IPS-20b (cell line): Measurements from ENCODE around the gene RNF169.

Source experiments
- H3K27ac ChIP-seq: one replicate; pipeline ENCODE4 v1.5.1; 2013; ENCODE audit warnings: low read length
- H3K27me3 ChIP-seq: 2 replicates; pipeline ENCODE4 v1.6.1; 2013; ENCODE audit warnings: mild to moderate bottlenecking, low read length, inconsistent platforms; ENCODE audit not compliant: insufficient read depth
- H3K36me3 ChIP-seq: 2 replicates; pipeline ENCODE4 v1.6.1; 2013; ENCODE audit warnings: low read depth, mild to moderate bottlenecking, inconsistent platforms, low read length, moderate library complexity; ENCODE audit not compliant: insufficient read depth
- H3K4me1 ChIP-seq: 2 replicates; pipeline ENCODE4 v1.6.1; 2013; ENCODE audit warnings: mild to moderate bottlenecking, control low read depth, inconsistent platforms, low read length, moderate library complexity; ENCODE audit not compliant: insufficient read depth
- H3K4me3 ChIP-seq: 2 replicates; pipeline ENCODE4 v1.5.1; 2013; ENCODE audit warnings: mild to moderate bottlenecking, low read length, inconsistent platforms
- H3K9ac ChIP-seq: 2 replicates; pipeline ENCODE4 v1.6.1; 2013; ENCODE audit warnings: low read depth, mild to moderate bottlenecking, inconsistent platforms, low read length, moderate library complexity
- H3K9me3 ChIP-seq: 2 replicates; pipeline ENCODE4 v1.6.1; 2013; ENCODE audit warnings: mild to moderate bottlenecking, low read depth, low read length, inconsistent platforms; ENCODE audit not compliant: insufficient read depth

The RNF169 gene

DNA sequence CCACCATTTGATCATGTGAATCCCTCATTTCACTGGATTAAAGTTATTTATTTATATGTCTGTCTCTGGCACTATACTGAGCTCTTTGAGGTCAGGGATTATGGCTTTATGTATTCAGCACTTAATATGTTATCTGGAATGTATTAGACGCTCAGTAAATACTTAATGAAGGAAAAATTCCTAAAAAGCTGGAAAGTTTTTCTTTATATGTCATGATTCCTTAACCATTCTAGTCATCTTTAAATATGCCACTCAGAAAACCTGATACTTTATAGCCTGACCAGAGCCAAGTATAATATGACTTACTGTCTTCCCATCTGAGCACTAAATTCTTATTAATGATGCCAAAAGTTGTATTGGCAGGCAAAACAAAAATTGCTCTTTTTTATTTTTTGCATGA, 27.1 kb downstream of the RNF169 start:
- Histone ChIP-seq H3K9me3 (no peaks in the 10 kb centered on the region), H3K4me3 (no peak overlapping the region), H3K36me3 (no peaks in the 10 kb centered on the region), H3K27me3 (no peaks in the 10 kb centered on the region), H3K4me1 (no peaks in the 10 kb centered on the region), H3K9ac (no peak overlapping the region), H3K27ac (no peak overlapping the region)

- no peak overlapping the region for H3K9ac ChIP-seq
- no peak overlapping the region for H3K4me3 ChIP-seq
- no peaks in the 10 kb centered on the region for H3K36me3 ChIP-seq
- H3K4me1 ChIP-seq: no peaks in the 10 kb centered on the region
- H3K27ac ChIP-seq: no peak overlapping the region
- H3K27me3 ChIP-seq: no peaks in the 10 kb centered on the region
- H3K9me3 ChIP-seq: no peaks in the 10 kb centered on the region
Observed at GRCh38 chr11:74776546-74776945, 27.9 kb downstream of the RNF169 start.

- Histone ChIP-seq H3K27me3 (no peaks in the 10 kb centered on the region), H3K4me1 (no peaks in the 10 kb centered on the region), H3K9ac (no peak overlapping the region), H3K36me3 (no peaks in the 10 kb centered on the region), H3K4me3 (no peak overlapping the region), H3K9me3 (no peaks in the 10 kb centered on the region), H3K27ac (no peak overlapping the region)
Observed at GRCh38 chr11:74777038-74777437, 28.4 kb downstream of the RNF169 start.

DNA sequence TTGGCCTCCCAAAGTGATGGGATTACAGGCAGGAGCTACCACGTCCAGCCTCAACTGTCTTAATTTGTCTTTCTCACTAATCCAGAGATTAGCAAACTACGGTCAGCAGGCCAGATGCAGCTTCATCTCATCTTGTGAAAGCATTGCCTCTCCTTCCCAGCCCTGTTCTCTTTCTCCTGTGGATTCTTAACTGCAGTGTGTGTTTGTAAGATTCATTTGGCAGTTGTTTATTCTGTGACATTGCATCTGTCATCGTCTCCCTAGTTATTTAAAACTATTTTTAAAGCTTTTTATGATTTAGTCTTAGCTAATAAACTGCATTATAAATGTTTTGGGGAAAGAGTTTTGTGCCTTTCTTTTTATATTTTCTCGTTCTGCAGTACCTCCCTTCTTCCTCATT, 29.2 kb downstream of the RNF169 start:
- H3K9ac ChIP-seq: no peak overlapping the region
- no peaks in the 10 kb centered on the region for H3K9me3 ChIP-seq
- H3K27me3 ChIP-seq: no peaks in the 10 kb centered on the region
- no peaks in the 10 kb centered on the region for H3K36me3 ChIP-seq
- no peak overlapping the region for H3K27ac ChIP-seq
- no peak overlapping the region for H3K4me3 ChIP-seq
- H3K4me1 ChIP-seq: peaks cover under 1% of the 10 kb centered on the region; the same call in 1 of the 2 replicates

DNA sequence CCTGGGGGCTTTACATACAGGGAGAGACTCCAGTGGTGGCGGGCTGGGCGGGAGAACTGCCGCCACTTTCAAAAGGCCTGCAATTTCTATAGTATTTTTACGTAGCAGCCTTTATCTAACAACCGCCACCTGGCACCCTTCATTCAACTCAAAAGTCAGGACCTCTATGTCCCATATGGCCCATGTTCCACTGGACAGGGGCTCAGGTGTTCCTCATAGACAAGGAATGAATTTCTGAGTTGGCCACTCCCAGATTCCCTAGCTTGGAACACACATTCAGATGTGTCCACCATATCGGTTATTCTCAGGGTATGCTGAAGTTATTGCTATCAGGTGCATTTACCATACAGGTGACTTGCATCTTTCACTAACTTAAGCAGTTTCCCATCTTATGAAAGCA, 29.9 kb downstream of the RNF169 start:
- Histone ChIP-seq H3K4me1 (peaks cover 3% of the 10 kb centered on the region; the same call in 1 of the 2 replicates), H3K27ac (no peak overlapping the region), H3K9ac (no peak overlapping the region), H3K36me3 (no peaks in the 10 kb centered on the region), H3K4me3 (no peak overlapping the region), H3K27me3 (no peaks in the 10 kb centered on the region), H3K9me3 (no peaks in the 10 kb centered on the region)

GRCh38 chr11:74780248-74781005, 31.8 kb downstream of the RNF169 start:
- H3K36me3 ChIP-seq: no peaks in the 10 kb centered on the region
- no peaks in the 10 kb centered on the region for H3K27me3 ChIP-seq
- H3K4me3 ChIP-seq: no peak overlapping the region
- H3K27ac ChIP-seq: no peak overlapping the region
- no peak overlapping the region for H3K9ac ChIP-seq
- peaks cover 3% of the 10 kb centered on the region; the same call in 1 of the 2 replicates for H3K4me1 ChIP-seq
- no peaks in the 10 kb centered on the region for H3K9me3 ChIP-seq

GRCh38 chr11:74783241-74783871, 34.7 kb downstream of the RNF169 start:
- Histone ChIP-seq H3K27me3 (no peaks in the 10 kb centered on the region), H3K4me1 (peaks cover 3% of the 10 kb centered on the region), H3K9me3 (no peaks in the 10 kb centered on the region), H3K4me3 (no peak overlapping the region), H3K36me3 (no peaks in the 10 kb centered on the region), H3K27ac (no peak overlapping the region), H3K9ac (no peak overlapping the region)

DNA sequence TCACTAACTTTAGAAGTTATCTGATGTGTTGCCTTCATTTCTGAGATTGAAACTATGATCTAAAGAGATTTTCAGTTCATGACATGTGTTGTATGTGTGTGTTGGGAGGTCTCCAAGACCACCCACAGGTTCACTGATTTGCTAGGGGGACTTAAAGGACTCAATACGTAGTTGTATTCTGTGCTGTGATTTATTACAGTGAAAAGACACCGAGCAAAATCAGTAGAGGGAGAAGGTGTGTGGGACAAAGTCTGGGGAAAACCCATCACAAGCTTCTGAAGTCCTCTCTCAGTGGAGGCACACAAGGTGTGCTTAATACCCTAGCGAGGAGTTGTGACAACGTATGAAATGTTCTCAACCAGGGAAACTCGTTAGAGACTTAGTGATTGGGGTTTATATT, 35.6 kb downstream of the RNF169 start:
- H3K27ac ChIP-seq: no peak overlapping the region
- no peak overlapping the region for H3K9ac ChIP-seq

GRCh38 chr11:74784726-74785125, 36.1 kb downstream of the RNF169 start:
- Histone ChIP-seq H3K4me3 (no peak overlapping the region), H3K9me3 (no peaks in the 10 kb centered on the region), H3K36me3 (peaks cover under 1% of the 10 kb centered on the region; the same call in 1 of the 2 replicates), H3K9ac (no peak overlapping the region), H3K4me1 (peaks cover 3% of the 10 kb centered on the region), H3K27me3 (no peaks in the 10 kb centered on the region), H3K27ac (no peak overlapping the region)

More for the DNA sequence above, 35.6 kb downstream of the RNF169 start:
- H3K36me3 ChIP-seq: no peaks in the 10 kb centered on the region
- no peaks in the 10 kb centered on the region for H3K9me3 ChIP-seq
- H3K27me3 ChIP-seq: no peaks in the 10 kb centered on the region
- H3K4me3 ChIP-seq: no peak overlapping the region
- H3K4me1 ChIP-seq: peaks cover 3% of the 10 kb centered on the region

- H3K9me3 ChIP-seq: no peaks in the 10 kb centered on the region
- H3K4me3 ChIP-seq: no peak overlapping the region
- H3K27ac ChIP-seq: no peak overlapping the region
- no peak overlapping the region for H3K9ac ChIP-seq
- H3K27me3 ChIP-seq: no peaks in the 10 kb centered on the region
- peaks cover 3% of the 10 kb centered on the region for H3K4me1 ChIP-seq
- peaks cover 15% of the 10 kb centered on the region for H3K36me3 ChIP-seq
Observed at GRCh38 chr11:74786574-74786973, 37.9 kb downstream of the RNF169 start.

GRCh38 chr11:74791333-74792100, 42.9 kb downstream of the RNF169 start:
- Histone ChIP-seq H3K9ac (no peak overlapping the region), H3K4me3 (no peak overlapping the region), H3K27ac (no peak overlapping the region), H3K4me1 (no peaks in the 10 kb centered on the region; the same call in 1 of the 2 replicates), H3K36me3 (peaks cover 38% of the 10 kb centered on the region), H3K9me3 (no peaks in the 10 kb centered on the region), H3K27me3 (no peaks in the 10 kb centered on the region)
